ENCODE measurements around the gene HEPACAM2.

DNA sequence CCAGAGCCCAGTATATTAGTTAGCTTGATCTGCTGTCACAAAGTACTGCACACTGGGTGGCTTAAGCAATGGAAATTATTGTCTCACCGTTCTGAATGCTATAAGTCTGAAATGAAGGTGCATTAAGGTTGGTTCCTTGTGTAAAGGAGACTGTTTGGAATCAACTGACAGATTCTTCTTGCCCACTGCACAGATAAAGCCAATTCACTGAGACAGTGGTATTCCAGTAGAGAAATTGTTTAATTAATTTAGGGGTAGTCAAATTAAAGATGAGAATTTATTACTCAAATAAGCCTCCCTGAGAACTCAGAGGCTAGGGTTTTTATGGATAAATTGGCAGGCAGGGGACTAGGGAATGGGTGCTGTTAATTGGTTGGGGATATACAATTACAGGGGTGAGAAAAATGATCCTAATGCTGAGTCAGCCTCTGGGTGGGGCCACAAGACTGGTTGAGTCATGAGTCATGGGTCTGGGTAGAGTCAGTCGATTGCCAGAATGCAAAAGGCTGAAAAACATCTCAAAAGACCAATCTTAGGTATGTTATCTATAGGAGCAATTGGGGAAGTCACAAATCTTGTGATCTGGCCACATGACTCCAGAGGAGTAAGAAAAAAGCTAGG lies 54.6 kb downstream of the HEPACAM2 start:
- no peak for TF ChIP-seq EZH2 (IDR thresholded peaks at IDR 0.05; ENCODE audit: low read length, missing control alignments)
- TF ChIP-seq, protein P1, sequence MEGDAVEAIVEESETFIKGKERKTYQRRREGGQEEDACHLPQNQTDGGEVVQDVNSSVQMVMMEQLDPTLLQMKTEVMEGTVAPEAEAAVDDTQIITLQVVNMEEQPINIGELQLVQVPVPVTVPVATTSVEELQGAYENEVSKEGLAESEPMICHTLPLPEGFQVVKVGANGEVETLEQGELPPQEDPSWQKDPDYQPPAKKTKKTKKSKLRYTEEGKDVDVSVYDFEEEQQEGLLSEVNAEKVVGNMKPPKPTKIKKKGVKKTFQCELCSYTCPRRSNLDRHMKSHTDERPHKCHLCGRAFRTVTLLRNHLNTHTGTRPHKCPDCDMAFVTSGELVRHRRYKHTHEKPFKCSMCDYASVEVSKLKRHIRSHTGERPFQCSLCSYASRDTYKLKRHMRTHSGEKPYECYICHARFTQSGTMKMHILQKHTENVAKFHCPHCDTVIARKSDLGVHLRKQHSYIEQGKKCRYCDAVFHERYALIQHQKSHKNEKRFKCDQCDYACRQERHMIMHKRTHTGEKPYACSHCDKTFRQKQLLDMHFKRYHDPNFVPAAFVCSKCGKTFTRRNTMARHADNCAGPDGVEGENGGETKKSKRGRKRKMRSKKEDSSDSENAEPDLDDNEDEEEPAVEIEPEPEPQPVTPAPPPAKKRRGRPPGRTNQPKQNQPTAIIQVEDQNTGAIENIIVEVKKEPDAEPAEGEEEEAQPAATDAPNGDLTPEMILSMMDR (conservative IDR thresholded peaks at IDR 0.05 in 1 of 2, IDR thresholded peaks at IDR 0.05 in 1 of 2; ENCODE audit: low read depth in 1 of 2, low read length in 2 of 2), result no peak
